GM19239 (cell line): ENCODE measurements around the gene PIGN.

Experiments
- DNase-seq: peaks from one replicate; pipeline ENCODE4 v3.0.0; 2011; ENCODE audit warnings: low spot score; ENCODE audit not compliant: insufficient read length
- FAIRE-seq: peaks from 2 replicates; lab custom pipeline; 2011; peaks lifted over from hg19 to GRCh38; lab: Jason Lieb, UNC

Gene PIGN, protein sequence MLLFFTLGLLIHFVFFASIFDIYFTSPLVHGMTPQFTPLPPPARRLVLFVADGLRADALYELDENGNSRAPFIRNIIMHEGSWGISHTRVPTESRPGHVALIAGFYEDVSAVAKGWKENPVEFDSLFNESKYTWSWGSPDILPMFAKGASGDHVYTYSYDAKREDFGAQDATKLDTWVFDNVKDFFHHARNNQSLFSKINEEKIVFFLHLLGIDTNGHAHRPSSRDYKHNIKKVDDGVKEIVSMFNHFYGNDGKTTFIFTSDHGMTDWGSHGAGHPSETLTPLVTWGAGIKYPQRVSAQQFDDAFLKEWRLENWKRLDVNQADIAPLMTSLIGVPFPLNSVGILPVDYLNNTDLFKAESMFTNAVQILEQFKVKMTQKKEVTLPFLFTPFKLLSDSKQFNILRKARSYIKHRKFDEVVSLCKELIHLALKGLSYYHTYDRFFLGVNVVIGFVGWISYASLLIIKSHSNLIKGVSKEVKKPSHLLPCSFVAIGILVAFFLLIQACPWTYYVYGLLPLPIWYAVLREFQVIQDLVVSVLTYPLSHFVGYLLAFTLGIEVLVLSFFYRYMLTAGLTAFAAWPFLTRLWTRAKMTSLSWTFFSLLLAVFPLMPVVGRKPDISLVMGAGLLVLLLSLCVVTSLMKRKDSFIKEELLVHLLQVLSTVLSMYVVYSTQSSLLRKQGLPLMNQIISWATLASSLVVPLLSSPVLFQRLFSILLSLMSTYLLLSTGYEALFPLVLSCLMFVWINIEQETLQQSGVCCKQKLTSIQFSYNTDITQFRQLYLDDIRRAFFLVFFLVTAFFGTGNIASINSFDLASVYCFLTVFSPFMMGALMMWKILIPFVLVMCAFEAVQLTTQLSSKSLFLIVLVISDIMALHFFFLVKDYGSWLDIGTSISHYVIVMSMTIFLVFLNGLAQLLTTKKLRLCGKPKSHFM

DNA sequence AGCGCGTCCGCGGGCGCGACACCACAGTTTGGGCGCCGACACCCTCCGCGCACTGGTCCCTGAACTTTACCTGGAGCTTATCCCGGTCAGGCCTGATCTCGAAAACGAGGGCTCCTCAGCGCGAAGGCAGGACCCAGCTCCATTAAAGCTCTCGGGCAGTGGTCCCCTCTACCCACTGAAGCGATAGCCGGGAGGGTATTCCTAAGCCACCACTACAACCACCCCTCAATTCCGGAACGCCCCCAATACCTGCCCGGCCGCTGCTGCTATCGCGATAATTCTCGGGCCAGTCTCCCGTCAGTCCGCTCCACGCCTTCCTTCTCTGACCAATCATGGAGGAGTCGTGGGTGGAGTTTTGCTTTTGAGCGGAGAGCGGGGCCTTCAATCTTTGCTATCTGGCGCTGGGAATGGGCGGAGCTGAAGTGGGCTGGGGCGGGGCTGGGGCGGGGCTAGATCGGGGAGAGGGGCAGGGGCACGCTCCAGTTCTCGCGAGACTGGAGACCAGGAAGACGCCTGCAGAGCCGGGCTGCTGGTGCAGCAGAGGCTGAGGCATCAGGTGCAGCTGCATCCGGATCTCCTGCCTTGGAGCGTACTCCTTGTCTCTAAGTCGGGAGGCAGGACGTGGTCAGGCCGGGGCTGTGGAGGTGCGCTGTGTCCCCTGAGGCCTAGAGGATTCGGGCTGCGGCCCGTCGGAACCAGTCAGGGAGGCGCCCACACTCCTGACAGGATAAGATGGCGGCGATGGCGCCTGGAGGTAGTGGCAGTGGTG lies at the start of gene PIGN, which contains the start of gene RELCH:
Gene PIGN (minus strand): TSS at position 283 of the 769 bp plus-strand sequence. CDS start 25,703 bp downstream, outside the sequence.
Gene RELCH (plus strand): TSS at position 482 of the 769 bp plus-strand sequence. CDS start 251 bp downstream, at position 733.
- DNase-seq (peak; percentile 81), FAIRE-seq (peak; percentile 99)

DNA sequence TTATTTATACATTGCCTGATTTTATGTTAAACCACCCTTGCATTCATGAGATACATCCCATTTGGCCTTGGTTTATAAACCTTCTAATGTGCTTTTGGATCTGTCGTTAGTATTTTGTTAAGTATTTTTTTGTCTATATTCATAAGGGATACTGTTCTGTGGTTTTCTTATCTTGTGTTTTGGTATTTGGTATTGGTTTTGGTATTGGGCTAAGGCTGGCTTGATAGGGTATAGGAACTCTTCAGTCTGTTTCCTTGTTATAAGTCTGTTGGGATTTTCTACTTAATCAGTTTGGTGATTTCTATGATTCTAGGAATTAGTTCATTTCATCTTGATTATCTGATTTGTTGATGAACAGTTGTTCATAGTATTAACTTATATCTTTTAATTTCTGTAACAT lies 49.4 kb upstream of the PIGN start:
- DNase-seq (no peak), FAIRE-seq (peak; percentile 72)

DNA sequence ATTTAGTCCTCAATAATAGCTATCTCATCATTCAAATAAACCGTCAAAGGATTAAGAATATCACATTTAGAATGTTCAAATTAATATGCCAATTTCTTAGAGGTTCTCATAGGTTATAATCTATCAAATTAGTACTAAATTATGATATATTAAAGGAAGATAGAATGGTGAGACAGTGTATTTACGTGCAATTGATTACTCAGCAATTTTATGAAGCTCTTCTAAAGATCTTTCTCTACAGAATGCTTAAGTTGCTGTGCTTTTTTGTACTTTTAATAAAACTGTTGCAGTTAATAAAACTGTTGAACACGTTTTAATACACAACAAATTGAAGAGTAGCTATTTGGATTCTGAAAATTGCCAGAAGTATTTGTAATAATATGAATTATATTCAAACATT lies 39.2 kb upstream of the PIGN start:
- FAIRE-seq, result no peak
- no peak for DNase-seq

DNA sequence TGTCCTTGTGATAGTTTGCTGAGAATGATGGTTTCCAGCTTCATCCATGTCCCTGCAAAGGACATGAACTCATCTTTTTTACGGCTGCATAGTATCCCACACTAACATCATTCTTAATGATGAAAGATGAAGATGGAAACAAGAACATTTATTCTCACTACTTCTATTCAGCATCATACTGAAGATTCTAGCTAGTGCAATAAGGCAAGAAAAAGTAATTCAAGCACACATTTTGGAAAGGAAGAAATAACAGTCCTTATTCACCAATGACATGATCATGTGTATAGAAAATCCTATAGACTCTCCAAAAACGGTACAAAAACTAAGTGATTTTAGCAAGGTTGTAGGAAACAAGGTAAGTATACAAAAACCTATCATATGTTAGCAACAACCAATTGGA lies 37.4 kb upstream of the PIGN start:
- FAIRE-seq (peak; percentile 14), DNase-seq (no peak)

DNA sequence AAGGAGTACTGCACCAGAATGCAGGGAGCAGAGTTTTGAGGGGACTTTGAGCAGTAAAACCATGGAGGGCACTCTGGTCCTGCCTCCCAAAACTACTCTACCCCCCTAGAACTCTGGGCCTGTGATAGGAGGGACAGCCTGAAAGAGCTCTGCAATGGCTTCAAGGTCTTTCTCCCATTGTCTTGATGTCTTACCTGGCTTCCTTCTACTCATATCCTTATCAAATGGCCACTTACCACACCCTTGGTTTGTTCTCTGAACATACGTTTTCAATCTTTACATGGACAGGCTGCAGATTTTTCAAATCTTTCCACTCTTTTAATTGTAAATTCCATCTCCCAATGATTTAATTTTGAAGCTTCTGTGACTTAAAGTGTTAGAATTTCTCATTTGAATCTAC lies 27.9 kb upstream of the PIGN start:
- FAIRE-seq (no peak), DNase-seq (no peak)

DNA sequence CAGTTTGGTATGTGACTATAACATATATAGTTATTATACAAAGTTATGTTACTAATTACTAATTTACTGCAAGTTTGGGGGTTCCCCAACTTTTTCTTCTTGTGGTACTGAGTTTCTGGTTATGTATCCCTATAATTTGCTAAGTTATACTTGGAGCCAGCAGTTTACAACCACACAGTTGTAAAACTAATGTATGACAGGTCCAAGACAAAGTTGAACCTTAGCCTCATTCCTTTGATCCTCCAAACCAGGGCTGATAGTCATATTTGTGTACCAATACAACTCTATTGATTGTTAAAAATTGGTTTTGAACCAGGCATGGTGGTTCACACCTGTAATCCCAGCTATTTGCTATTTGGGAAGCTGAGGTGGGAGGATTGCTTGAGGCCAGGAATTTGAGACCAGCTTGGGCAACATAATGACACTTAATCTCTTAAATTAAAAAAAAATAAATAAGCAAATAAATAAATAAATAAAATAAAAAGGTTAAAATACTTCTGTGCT lies 24.5 kb upstream of the PIGN start:
- DNase-seq, result no peak
- no peak for FAIRE-seq

DNA sequence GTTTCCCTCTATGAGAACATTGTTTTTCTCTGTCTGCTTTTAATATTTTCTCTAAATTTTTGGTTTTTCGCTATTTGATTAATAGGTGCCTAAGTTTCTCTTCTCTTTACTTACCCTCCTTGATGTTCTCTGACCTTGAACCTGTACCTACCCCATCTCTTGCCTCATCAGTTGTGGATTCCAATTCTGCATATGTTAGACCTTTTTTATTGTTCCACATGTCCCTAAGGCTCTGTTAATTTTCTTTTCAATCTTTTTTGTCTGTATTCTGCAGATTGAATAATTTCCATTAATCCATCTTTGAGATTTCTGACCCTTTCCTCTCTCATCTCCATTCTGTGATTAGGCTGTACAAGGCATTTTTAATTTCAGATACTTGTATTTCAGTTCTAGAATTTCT lies 23.3 kb upstream of the PIGN start:
- no peak for DNase-seq
- FAIRE-seq, result no peak

DNA sequence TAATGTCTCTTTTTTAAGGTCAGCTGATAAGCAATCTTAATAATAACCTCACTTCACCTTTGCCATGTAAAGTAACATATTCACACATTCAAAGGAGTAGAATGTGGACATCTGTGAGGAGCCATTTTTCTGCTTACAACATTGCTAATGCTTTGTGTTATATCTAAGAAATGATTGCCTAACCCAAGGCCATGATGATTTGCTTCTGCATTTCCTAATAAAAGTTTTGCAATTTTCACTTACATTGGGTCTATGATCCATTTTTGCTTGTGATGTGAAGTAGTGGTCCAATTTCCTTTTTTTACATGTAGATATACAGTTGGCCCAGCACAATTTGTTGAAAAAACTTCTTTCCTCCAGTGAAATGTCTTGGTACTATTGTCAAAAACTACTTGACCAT lies 22.2 kb upstream of the PIGN start:
- no peak for DNase-seq

DNA sequence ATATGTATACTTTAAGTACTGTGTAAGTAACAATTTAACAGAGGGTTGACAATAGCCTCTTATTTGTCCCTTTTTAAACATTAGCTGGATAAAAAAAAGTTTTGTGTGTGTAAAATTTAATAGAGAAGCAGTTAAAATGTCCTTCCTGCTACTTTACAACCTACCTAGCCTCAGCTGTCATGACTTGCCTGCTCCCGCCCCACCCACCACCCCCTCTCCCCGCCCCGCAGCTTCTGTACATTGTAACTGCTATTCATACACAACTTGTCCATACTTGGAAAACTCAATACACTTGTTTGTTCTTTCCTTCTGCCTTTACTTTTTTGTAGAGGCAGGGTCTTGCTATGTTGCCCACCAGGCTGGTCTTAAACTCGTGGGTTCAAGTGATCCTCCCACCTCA lies 19.7 kb upstream of the PIGN start:
- DNase-seq (no peak), FAIRE-seq (no peak)

More for the DNA sequence above, 22.2 kb upstream of the PIGN start:
- no peak for FAIRE-seq

DNA sequence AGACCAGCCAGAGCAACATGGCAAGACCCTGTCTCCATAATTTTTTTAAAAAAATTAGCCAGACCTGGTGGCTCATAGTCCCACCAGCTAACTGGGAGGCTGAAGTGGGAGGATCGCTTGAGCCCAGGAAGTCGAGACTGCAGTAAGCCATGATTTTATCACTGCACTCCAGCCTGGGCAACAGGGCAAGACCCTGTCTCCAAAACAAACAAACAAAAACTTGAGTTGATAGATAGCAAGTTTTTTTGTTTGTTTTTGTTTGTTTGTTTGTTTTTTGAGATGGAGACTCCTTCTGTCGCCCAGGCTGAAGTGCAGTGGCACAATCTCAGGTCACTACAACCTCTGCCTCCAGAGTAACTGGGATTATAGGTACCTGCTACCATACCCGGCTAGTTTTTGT lies 19.0 kb upstream of the PIGN start:
- FAIRE-seq (no peak), DNase-seq (no peak)

DNA sequence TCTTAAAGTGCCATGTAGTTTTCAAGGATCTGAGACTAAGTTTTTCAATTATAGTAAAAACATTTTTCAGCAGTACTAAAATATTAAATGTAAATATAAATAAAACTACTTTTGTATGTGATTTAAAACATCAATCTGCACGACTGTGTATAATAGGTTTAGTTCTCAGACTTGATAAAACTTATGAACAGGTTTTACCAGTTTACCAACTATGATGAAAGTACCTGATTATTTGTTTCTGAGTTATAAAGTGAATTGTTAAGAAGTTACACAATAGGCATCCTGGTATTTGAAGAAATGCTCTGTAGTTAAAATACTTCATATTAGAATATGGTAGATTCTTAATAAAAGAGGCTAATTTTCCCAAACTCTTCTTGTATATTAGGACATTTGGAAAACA lies 15.0 kb upstream of the PIGN start:
- DNase-seq (no peak), FAIRE-seq (peak; percentile 57)

DNA sequence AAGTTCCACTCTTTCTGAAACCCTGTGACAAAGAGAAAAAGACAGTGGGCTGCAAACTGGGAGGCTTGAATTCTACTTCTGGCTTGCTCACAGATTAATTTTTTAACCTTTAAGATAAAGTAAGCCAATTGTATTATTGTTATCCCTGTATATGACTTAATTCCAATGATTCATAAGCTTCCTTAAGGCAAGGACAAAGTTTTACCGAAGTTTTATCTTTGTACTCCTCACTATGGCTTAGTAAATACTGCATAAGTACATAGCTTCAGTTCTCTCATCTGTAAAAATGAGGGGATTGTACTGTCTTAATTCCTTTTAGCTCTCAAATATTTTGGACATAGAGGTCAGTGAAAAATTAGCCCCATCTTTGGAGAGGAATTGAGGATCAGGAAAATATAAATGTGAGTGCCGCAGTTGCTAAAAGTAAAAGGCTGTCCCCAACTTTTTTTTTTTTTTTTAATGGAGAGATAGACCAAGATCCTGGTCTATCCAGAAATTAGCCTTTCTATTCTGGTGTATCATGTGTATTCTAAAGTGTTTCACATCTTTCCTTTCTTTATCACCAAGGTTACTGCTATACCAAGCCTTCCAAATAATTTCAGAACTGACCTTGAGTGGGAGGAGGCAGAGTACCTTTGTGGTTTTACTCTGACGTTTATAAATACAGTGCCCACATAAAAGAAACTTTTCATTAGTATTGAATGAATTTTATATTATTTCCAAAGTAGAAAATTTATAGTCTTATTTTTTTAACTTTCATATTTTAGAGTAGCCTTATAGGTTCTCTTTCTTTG lies 13.5 kb upstream of the PIGN start:
- DNase-seq (no peak), FAIRE-seq (no peak)

DNA sequence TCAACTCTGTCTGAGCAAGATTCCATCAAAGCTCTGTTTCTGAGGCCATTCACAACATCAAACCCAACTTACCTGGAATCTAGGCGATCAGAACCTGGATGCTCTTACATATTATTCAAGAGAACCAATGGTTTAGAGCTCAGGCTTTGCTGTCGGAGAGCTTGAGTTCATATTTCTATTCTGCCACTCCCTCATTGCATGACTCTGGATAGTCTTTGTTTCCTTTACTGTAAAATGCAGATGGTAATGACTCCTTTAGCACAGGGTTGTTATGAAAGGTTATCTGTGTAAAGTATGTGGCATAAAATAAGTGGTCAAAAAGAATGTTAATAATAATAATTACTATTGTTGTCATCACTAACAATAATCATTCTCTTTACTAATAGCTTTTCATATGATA lies 12.8 kb upstream of the PIGN start:
- DNase-seq (no peak), FAIRE-seq (peak; percentile 81)

DNA sequence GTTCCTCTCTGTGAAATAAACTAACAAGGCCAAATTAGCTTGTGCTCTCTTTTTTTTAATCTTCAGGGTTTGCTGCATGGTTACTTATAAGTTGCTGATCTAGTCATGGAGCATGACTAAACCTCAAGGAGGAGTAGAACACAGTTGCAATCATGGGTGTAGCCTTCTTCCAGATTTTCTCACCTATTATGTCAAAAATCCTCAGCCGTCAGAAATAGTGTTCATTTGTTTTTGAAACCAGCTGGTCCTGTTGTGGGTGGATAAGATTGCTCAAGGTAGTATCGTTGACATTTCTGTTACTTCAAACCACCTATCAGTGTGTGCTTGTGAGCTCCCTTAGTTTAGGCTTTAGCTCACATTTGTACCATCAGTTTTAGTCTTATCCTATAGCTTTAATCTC lies 11.4 kb upstream of the PIGN start:
- DNase-seq, result no peak
- peak; percentile 35 for FAIRE-seq

DNA sequence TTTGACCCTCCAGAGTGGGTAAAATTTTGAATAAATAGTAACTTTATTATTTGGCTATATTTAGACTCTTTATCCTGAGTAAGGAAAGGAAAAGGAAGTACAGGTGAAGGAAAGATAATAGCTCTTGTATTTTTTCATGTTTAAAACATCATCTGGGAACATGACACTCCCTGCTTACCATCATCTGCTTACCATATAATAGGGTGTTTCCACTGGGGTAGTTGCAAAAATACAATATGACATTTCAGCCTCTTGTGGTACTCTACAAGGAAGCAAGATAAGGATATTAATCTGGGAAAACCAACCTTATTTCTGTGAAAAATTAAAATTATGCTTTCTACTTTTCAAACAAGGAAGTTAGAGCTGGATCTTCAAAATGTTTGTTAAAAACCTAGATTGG lies 10.1 kb upstream of the PIGN start:
- FAIRE-seq (no peak), DNase-seq (no peak)

DNA sequence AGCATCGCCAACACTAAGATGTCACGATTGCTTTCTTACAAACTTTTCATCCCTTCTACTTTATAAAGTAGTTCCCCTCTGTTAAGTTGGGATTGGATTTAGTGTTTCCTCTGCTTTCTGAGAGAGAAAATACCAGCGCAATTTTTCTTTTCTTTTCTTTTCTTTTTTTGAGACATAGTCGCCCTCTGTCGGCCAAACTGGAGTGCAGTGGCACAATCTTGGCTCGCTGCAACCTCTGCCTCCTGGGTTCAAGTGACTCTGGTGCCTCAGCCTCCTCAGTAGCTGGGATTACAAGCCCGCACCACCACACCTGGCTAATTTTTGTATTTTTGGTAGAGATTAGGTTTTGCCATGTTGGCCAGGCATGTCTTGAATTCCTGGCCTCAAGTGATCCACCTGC lies 9.2 kb upstream of the PIGN start:
- no peak for FAIRE-seq
- no peak for DNase-seq

DNA sequence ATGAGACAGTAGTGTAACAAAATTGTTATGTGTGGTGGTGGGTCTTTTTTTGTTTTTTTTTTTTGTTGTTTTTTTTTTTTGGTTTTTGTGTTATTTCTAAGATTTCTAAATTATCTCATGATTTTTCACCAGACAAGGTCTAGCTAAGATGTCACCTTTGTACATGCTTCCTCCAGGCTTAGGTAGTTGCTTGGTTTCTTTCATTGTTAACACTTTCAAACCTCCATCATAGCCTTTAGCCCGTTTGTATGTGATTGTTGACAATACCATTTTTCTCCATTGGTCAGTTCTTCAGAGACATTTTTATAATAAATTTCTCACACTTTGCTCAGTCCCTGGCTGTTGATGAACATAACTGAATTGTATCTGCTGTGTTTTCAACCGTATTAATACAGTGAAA lies 2.4 kb upstream of the PIGN start:
- FAIRE-seq (peak; percentile 28), DNase-seq (no peak)

DNA sequence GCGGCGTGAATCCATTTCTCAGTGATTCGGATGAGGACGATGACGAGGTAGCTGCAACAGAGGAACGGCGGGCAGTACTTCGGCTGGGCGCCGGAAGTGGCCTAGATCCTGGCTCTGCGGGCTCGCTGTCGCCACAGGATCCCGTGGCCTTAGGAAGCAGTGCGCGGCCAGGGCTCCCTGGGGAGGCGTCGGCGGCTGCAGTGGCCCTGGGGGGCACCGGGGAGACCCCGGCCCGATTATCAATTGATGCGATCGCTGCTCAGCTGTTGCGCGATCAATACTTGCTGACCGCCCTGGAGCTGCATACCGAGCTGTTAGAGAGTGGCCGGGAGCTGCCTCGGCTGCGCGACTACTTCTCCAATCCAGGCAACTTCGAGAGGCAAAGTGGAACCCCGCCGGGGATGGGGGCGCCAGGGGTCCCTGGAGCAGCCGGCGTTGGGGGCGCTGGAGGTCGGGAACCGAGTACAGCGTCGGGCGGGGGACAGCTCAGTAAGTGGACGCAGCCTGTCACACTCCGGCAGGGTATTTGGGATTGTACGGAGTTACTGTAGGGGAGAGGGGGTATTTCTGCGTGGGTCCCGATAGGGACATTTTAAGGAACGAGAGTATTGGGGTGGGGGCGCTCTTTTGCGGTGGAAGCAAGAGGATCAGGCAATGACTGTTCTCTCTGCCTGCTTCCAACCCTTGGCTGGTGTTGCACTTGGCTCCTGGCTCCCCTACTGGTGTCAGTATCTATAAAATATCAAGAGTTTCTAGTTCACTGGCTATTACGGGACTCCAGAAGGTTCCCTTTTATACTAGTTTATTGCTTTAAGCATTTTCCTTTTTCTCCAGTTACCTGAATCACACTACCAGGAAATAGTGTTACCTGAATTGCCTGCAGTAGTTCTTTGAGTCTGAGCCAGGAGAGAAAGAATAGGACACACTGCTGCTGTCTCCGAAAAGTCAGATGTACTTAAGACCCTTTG lies 971 bp upstream of the PIGN start:
- FAIRE-seq, result peak; percentile 76
- no peak for DNase-seq

DNA sequence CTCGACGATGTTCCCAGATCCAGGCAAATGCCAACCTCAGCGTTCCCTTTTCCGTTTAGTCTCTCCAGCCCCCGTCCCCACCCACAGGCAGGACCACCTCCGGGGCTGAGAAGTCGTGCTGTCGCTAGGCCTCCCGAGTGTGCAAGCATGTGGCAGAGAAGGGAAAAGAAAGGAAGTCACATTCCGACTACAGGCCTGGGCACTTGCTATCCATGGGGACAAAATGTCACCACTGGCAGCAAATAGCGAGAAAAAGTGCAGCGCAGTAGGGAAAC lies 420 bp downstream of the PIGN start:
- FAIRE-seq, result no peak
- no peak for DNase-seq
